HG02798 (cell line): ENCODE measurements around the gene SLC39A13.
A peak's percentile ranks its signal among the peaks of the same experiment; 100 is the strongest.

Experiments
- ATAC-seq: cut with Tn5 transposase; IDR thresholded peaks from one replicate; pipeline ENCODE4 v1.9.1; 2021; ENCODE audit warnings: mild to moderate bottlenecking; ENCODE audit not compliant: unreplicated experiment, poor library complexity

Gene SLC39A13

GRCh38 chr11:47407746-47408590 lies at the start of gene SLC39A13:
Gene SLC39A13 (plus strand): TSS chr11:47408590. CDS start chr11:47410095, 1,505 bp downstream.
- peak; percentile 90 for ATAC-seq

GRCh38 chr11:47358731-47359051 lies 49.7 kb upstream of the SLC39A13 start:
- no peak for ATAC-seq

GRCh38 chr11:47359162-47359561 lies 49.2 kb upstream of the SLC39A13 start:
- ATAC-seq: no peak

GRCh38 chr11:47359586-47359985 lies 48.8 kb upstream of the SLC39A13 start:
- no peak for ATAC-seq

DNA sequence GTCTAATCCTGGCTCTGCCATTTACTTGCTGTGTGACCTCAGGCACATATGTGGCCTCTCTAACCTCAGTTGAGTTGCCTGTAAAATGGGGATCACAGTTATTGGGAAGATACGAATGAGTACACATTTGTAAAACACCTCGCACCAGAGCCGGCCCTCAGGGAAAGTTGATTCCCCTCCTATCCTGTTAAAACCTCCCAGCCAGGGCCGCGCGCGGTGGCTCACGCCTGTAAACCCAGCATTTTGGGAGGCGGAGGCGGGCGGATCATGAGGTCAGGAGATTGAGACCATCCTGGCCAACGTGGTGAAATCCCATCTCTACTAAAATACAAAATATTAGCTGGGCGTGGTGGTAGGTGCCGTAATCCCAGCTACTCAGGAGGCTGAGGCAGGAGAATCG lies 48.0 kb upstream of the SLC39A13 start:
- no peak for ATAC-seq

DNA sequence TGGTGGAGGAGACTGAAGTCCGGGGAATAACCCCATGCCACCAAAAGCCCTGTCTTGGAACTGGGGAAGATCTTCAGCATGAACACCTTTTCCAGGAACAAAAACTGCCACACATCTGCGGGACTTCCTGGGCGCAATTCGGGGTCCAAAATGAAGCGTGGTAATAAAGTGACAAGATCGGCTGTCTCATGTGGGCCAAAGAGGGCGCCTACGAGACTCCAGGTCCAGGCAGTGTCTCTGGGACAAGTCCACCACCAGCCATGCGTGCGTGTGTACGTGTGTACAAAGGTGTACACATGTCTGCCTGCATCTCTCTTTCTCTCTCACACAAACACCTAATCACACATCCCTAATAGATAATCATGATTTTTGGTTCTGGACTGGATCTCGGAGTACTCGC lies 47.0 kb upstream of the SLC39A13 start:
- no peak for ATAC-seq

DNA sequence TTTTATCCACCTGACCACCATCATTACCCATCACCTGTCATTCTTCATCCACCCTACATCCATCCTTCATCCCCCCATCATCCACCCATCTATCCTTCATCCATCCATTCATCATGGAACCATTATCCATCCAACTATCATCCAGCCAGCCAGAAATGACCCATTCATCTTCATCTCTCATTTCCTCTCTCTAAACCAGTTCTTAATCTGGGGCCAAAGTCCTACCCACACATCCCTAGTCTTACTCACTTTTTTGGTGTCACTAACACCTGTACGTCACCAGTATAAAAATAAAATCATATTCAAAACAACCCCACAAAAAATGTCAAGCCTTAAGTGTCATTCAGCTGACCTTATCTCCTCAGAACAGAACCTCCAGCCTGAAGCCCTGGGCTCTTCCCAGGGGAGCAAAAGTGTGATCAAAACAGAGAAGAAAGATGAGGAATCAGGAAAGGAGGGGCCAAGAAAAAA lies 42.3 kb upstream of the SLC39A13 start:
- ATAC-seq: peak; percentile 39

DNA sequence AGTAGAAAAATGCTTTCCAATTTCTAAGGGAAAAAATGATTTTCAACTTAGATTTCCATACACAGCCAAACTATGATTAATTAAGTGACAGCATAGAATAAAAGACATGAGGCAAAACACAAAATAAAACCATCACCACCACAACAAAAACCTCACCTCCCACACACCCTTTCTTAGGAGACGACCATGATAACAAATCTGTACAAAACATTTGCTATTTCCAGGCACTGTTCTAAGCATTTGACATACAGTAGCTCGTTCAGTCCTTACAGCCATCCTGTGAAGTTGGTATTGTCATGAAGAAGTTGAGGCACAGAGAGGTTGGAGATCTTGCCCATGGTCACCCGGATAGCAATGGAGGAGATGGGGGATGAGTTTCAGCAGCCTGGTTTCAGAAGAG lies 38.7 kb upstream of the SLC39A13 start:
- no peak for ATAC-seq

GRCh38 chr11:47372422-47372821 lies 36.0 kb upstream of the SLC39A13 start:
- no peak for ATAC-seq

- peak; percentile 38 for ATAC-seq
Observed at GRCh38 chr11:47373876-47374719, 34.3 kb upstream of the SLC39A13 start.

DNA sequence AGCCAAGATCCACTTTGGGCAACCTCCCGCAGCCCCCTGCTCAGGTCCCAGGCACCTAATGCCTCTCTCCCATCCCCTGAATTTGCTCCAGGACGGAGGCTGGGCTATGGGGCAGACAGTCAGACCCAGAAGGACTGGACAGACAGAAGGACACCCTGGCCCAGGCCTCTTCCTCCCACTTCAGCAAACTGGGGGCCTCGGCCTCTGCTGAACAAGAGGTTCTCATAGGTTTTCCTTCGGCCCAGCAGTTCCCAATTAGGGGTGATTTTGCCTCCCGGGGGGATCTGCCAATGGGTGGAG lies 33.7 kb upstream of the SLC39A13 start:
- ATAC-seq: no peak

DNA sequence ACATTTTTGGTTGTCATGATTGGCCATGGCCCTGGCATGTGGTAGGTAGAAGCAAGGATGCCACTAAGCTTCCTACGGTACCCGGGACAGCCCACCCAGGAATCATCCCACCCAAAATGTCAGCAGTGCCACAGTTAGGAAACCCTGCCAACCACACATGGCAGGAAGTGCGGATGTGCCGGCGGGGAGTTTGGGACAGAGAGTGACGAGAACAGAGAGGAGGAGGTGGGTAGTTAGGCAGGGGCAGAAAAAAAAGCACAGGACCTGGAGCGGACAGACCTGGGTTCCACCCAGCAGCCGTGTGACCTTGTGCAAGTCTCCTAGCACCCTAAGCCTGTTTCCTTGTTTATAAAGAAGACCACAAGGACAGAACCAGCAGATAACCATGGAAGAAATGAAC lies 33.4 kb upstream of the SLC39A13 start:
- no peak for ATAC-seq

GRCh38 chr11:47375546-47376085 lies 32.8 kb upstream of the SLC39A13 start:
- ATAC-seq: no peak

DNA sequence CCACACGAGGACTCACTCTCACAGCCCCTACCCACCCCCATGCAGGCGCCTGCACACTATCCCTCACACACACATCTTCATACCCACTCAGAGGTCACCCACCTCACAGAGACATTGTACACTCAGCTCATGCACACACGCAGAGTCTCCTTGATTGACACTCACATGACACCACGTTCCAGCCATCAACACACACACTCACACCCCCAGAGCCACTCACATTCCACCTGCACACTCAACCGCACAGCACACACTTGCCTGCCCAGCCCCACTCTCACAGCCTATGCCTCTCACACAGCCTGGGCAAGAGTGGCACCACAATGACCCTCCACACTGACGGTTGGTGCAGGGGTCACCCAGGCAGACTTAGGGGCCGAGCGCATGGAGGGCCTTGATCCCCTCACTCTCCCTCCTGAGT lies 32.3 kb upstream of the SLC39A13 start:
- no peak for ATAC-seq

- ATAC-seq: no peak
Observed at GRCh38 chr11:47376525-47377371, 31.6 kb upstream of the SLC39A13 start.

- no peak for ATAC-seq
Observed at GRCh38 chr11:47377571-47378009, 30.8 kb upstream of the SLC39A13 start.

GRCh38 chr11:47378010-47378835 lies 30.2 kb upstream of the SLC39A13 start, which contains the start of gene SPI1:
Gene SPI1 (minus strand): TSS chr11:47378547. CDS start chr11:47378353, 194 bp downstream.
- ATAC-seq: peak; percentile 80

GRCh38 chr11:47378836-47379170 lies 29.6 kb upstream of the SLC39A13 start:
- peak; percentile 1 for ATAC-seq

GRCh38 chr11:47379317-47379716 lies 29.1 kb upstream of the SLC39A13 start:
- no peak for ATAC-seq
